Cortex of kidney (tissue), 1 donor: ENCODE results near the gene ME3.

Experiments used
- DNase-seq: peaks from one replicate; lab custom pipeline; 2025; lab: John Stamatoyannopoulos, UW

ME3 gene

DNA sequence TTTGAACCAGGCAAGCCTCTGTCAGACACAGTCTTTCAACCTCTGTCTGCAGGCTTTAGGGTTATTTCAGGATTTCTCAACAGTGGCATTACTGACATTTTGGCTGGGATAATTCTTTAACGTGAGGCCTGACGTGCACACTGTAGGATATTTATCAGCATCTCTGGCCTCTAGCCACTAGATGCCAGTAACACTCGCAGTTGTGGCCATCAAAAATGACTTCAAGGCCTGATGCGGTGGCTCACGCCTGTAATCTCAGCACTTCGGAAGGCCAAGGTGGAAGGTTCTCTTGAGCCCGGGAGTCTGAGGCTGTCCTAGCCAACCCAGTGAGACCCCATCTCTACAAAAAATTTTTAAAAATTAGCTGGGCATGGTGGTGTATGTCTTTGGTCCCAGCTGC, 184.7 kb downstream of the ME3 start:
- DNase-seq, result no peak

- DNase-seq, result no peak
Measured at GRCh38 chr11:86486261-86487030, 186.0 kb downstream of the ME3 start.

GRCh38 chr11:86484795-86485166, 187.6 kb downstream of the ME3 start:
- no peak for DNase-seq

DNA sequence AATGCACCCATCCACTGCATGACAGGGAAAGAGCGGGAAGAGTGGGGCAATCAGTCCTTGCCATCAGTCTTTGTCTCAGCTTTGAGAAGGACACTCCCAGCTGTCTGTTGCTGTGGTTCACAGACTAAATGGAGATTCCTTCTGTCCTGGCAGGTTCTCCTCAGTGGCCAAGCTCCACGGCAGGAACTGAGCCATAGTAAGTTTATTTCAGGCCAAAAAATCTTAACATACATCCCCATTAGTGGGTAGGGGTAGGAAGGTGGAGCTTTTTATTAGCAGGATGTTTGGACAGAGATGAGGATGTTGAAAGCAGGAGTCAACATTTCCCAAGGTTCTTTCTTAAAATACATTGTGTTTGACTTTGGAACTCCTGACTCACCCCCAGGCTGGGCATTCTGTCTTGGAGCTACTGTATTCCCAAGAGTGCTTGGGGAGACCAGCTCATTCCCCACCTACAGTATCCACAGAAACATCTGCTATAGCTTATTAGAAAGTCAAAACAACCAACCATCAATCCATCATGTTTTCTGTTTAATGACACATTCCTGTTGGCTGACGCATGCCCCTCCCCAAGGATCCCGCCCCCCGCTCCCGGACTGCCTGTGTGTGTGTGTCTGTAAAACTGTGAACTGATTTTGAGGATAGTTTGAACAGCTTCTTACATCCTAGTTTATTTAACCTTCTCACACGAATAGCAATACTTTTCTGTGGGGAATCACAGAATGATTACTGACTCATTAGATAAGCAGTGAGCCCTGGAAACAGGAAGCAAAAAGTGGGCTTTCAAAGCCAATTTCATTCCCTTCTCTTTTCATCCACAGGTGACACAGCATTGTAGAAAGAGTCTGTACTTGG, 188.2 kb downstream of the ME3 start:
- no peak for DNase-seq

DNA sequence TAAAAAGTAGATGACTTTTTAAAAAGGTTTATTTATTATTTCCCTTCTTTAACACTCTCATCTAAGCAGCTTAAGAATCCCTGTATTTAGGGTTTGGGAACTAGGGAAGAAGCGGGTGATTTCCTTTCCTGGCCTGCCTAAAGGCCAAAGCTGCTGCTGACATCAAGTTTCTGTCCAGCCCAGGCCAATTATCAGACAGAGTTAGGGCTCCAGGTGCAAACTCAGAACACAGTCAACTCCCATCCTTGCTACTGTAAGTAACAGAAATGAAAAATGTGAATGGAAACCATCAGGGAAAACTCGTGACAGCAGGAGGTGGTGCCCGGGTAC, 188.8 kb downstream of the ME3 start:
- no peak for DNase-seq

DNA sequence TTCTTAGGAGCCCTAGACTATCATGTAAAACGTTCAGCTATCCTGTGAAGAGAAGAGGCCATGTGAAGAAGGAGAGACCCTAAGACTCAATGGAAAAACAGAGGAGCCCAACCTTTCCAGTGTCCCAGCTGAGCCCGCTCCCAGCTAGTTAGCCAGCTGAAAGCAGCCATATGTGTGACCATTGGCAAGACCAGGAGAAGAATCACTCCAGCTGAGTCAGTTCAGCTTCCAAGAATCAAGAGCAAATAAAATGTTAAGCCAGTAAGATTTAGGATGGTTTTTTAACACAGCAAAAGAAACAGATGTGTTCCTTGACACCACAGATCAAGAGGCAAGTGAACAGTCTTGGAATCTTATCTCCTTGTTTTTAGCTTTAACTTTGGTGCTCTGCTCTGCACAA, 189.7 kb downstream of the ME3 start:
- no peak for DNase-seq

DNA sequence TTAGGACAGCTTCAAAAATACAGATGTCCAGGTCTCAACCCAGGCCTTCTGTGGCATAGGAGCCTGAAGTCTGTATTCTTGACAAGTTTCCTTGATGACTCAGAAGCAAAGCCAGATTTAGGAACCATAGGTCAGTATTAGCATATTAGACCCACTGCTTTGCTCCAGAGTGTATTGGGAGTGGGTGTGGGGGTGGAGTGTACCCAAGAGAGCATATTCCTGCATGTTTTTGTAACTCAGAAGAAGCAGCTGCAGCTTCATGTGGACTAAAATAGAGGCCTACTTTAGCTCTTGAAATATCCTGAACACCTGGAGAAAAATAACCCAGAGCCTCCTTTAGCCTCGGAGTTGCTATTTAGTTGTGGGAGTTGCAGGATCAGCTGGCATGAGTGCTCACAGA, 191.0 kb downstream of the ME3 start:
- no peak for DNase-seq

GRCh38 chr11:86478348-86478747, 194.1 kb downstream of the ME3 start:
- DNase-seq, result no peak

- DNase-seq, result no peak
Measured at GRCh38 chr11:86477495-86478155, 194.8 kb downstream of the ME3 start.

GRCh38 chr11:86476109-86476861, 196.1 kb downstream of the ME3 start:
- no peak for DNase-seq

GRCh38 chr11:86475027-86475426, 197.4 kb downstream of the ME3 start:
- DNase-seq, result no peak

GRCh38 chr11:86473991-86474833, 198.2 kb downstream of the ME3 start:
- no peak for DNase-seq

GRCh38 chr11:86469491-86470388, 202.7 kb downstream of the ME3 start:
- no peak for DNase-seq

- DNase-seq, result no peak
Measured at GRCh38 chr11:86468169-86468568, 204.2 kb downstream of the ME3 start.

DNA sequence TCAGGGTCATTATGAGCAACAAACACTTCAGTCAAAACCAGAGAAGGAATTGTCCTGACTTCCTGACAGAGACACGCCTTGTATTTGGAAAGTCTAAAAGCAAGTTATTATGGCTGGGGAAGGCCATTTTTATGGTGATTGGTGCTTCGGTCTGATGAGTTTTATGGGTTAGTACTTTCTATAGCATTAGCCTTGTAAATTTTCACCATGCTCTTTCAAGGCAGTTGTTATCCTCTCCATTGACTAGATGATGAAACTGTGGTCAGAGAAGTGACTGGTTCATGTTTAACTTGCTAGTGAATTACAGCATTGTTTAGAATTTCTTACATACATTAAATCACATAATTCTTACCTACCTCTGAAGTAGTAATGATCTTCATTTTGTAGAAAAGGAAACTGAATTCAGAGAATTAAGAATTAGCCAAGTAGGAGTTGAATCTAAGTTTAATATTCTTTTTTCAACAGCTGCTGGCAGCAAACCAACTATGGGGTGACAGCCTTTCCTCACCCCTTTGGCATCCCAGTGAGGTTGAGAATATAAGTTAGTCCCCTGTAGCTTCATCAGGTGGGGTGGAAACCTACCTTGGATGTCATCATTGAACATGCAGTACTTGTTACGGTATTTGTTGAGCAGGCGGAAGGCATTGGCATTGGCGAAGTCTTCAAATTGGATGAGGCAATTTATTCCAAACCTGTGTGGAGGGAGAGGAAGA, 207.8 kb downstream of the ME3 start:
- no peak for DNase-seq

- DNase-seq, result no peak
Measured at GRCh38 chr11:86463955-86464354, 208.5 kb downstream of the ME3 start.

GRCh38 chr11:86463120-86463519, 209.3 kb downstream of the ME3 start:
- DNase-seq, result no peak

GRCh38 chr11:86461892-86462291, 210.5 kb downstream of the ME3 start:
- DNase-seq, result no peak
